NCI-H2171 (cell line): Measurements from ENCODE around the gene RELN.

Experiments
- DNase-seq: peaks from one replicate; lab custom pipeline; 2025; lab: John Stamatoyannopoulos, UW

RELN gene

GRCh38 chr7:103680161-103681144 is 309.0 kb downstream of the RELN start:
- no peak for DNase-seq

- no peak for DNase-seq
These were observed 310.0 kb downstream of the RELN start for GRCh38 chr7:103679151-103680132.

- DNase-seq = no peak
These were observed 321.0 kb downstream of the RELN start for GRCh38 chr7:103668279-103668941.

- DNase-seq = no peak
These were observed 323.1 kb downstream of the RELN start for GRCh38 chr7:103666326-103666725.

GRCh38 chr7:103664577-103664976 is 324.9 kb downstream of the RELN start:
- DNase-seq = no peak

GRCh38 chr7:103660455-103661371 is 328.7 kb downstream of the RELN start:
- DNase-seq = no peak

GRCh38 chr7:103658055-103659005 is 331.1 kb downstream of the RELN start:
- DNase-seq = no peak

GRCh38 chr7:103657474-103657894 is 332.0 kb downstream of the RELN start:
- no peak for DNase-seq

GRCh38 chr7:103656221-103656620 is 333.2 kb downstream of the RELN start:
- no peak for DNase-seq

- DNase-seq = peak; percentile 61
These were observed 337.7 kb downstream of the RELN start for GRCh38 chr7:103651593-103652377.

GRCh38 chr7:103649052-103649451 is 340.4 kb downstream of the RELN start:
- no peak for DNase-seq

GRCh38 chr7:103648135-103648534 is 341.3 kb downstream of the RELN start:
- DNase-seq = no peak

- DNase-seq = no peak
These were observed 345.1 kb downstream of the RELN start for GRCh38 chr7:103644319-103644718.

GRCh38 chr7:103640031-103640779 is 349.3 kb downstream of the RELN start:
- no peak for DNase-seq

GRCh38 chr7:103637726-103638125 is 351.7 kb downstream of the RELN start:
- no peak for DNase-seq

GRCh38 chr7:103637094-103637493 is 352.4 kb downstream of the RELN start:
- DNase-seq = no peak

GRCh38 chr7:103636153-103636552 is 353.3 kb downstream of the RELN start:
- DNase-seq = no peak

GRCh38 chr7:103632972-103633371 is 356.5 kb downstream of the RELN start:
- no peak for DNase-seq
